GM10266 (cell line): Measurements from ENCODE around the gene SCGB1C1.

Experiments used
- DNase-seq: peaks from one replicate; pipeline ENCODE4 v3.0.0; 2012; ENCODE audit errors: extremely low spot score
- TF ChIP-seq, protein P1 (sequence below): IDR thresholded peaks from 2 replicates; pipeline ENCODE4 v1.5.1; 2012; ENCODE audit warnings: mild to moderate bottlenecking, low read depth; ENCODE audit not compliant: control insufficient read depth, insufficient read depth; ENCODE audit errors: missing control alignments

Gene SCGB1C1

DNA sequence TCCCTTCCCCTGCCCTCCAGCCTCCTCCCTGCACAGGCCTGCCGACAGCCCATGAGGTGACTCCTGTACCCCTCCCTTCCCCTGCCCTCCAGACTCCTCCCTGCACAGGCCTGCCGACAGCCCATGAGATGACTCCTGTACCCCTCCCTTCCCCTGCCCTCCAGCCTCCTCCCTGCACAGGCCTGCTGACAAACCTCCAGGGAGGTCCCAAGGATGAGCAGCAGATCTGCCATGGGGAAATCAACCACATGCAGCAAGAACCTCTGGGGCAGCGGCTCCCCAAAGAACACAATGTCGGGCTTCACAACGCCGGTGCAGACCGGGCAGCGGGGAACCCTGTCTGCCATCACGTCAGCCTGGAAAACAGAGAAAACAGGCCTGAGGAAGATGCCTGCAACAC, 31.0 kb downstream of the SCGB1C1 start:
- DNase-seq: no peak

DNA sequence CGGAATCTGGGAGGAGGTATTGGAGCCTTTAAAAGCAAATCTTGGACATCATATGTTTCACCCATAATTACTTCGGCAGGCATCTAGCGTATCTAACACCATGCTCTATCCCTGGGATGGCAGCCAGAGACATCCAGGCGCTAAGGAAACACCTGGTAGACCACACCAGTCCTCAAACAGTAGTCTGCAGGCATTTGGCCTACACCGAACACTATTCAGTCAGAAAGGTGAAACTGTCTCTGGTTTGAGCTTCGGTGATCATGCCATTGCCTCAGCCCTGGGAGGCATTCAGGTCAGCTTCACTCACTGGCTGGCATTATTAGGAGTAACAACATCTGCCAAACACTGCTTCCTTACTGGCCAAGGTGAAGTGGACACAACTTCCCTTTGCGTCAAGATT, 31.5 kb downstream of the SCGB1C1 start:
- no peak for DNase-seq
- TF ChIP-seq, protein P1, sequence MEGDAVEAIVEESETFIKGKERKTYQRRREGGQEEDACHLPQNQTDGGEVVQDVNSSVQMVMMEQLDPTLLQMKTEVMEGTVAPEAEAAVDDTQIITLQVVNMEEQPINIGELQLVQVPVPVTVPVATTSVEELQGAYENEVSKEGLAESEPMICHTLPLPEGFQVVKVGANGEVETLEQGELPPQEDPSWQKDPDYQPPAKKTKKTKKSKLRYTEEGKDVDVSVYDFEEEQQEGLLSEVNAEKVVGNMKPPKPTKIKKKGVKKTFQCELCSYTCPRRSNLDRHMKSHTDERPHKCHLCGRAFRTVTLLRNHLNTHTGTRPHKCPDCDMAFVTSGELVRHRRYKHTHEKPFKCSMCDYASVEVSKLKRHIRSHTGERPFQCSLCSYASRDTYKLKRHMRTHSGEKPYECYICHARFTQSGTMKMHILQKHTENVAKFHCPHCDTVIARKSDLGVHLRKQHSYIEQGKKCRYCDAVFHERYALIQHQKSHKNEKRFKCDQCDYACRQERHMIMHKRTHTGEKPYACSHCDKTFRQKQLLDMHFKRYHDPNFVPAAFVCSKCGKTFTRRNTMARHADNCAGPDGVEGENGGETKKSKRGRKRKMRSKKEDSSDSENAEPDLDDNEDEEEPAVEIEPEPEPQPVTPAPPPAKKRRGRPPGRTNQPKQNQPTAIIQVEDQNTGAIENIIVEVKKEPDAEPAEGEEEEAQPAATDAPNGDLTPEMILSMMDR: no peak

More for the DNA sequence above, 31.0 kb downstream of the SCGB1C1 start:
- TF ChIP-seq, protein P1: no peak

DNA sequence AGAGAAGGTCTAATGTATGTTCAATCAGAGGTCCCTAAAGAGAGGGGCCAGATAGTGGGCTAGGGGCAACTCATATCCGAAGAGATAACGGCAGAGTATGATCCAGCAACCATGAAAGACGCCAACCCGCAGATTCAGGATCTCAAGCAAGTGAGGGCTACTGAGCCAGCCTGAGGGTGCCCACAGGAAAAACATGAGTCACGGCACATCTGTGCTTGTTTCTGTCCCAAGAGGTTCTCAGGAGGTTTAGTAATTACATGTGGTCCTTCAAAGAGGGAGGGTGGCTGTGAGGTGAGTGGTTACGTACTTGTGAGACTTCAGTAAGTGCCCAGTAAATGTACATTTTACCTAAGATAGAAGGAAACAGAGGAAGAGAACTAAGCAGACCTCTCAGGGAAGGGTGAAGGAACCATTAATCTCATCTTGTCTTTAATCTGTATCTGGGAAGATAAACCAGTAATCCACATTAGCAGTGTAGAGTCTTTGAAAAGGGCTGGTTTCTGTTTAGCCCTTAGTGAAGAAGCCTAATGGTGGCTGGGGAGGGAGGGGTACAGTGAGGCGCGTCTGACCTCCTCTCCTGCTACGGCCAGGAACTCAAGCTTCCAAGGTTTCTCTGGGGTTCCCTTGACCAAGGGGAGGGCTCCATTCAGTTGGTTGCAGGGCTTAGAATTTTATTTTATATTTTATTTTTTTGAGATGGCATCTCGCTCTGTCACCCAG, 33.0 kb downstream of the SCGB1C1 start:
- DNase-seq: no peak
- TF ChIP-seq, protein P1: no peak

DNA sequence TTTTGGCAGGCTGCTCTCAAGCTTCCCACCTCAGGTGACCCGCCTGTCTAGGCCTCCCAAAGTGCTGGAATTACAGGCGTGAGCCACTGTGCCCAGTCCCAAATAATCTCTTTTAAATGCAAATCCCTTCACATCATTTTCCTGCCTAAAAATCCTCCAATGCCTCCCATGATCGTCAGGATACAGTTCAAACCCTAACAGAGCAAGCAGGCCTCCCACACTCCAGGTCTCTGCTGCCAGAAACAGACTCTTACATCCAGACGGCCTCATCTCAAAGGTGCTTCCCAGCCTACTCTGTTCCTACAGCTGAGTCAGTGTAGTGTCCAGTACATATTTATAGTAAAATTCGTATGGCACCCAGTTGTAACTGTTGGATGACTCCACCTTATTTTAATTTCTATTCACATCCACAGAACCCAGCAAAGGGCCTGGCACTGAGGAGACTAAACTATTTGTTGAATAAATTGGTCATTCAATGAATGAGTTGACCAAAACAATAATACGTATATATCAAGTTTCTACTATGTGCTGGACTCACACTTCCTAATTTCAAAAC, 35.0 kb downstream of the SCGB1C1 start:
- TF ChIP-seq, protein P1: no peak
- no peak for DNase-seq

DNA sequence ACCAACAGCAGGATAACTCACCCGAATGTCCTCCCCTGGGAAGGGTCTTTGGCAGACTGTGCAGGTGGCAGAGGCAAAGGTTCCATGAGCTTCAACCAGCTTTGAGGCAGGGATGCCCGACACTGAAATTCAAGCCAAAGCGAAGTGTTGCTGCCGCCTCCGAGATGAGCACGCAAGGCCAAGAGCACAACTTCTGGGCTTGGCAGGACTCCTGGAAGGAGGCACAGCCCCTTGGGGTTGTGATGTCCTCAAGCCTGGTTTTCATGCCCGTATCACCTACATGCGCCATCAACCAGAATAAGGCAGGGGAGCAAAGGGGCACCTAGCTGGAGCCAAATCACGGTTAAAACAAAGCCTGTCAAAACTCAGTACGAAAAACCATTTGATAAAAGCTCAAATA, 37.6 kb downstream of the SCGB1C1 start:
- no peak for DNase-seq
- TF ChIP-seq, protein P1: no peak

DNA sequence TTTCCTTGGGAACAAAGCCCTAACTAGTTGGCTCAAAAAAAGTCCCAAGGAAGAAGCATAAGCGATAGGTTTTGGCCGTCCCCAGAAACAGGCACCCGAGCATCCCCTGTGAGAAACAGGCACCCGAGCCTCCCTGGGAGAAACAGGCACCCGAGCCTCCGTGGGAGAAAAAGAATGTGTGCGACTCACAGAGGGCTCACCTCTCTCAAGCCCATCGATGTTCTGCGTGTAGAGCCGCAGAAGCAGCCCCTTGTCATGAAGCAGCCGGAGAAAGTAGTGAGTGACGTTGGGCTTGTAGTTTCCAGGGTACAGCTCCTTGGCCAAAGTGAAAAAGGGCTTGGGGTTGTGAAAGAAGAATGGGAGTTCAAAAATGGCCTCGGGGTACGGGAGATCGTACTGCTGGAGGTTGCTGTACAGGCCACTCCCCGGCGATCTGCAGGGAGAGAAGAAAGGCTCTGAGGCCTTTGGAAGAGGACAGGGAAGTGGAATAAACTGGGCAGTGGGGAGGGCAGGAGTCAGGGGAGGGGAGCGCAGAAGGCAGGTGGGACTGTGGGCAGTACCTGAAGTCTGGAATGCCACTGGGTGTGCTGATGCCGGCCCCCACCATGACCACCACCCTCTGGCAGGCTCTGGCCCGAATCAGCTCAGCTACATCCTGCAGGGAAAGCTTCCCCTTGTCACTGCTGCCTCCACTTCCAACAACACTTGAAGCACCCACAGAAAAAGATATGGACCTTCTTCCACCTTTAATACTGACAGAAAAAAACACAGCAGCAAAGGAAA, 40.1 kb downstream of the SCGB1C1 start:
- DNase-seq: no peak
- TF ChIP-seq, protein P1: no peak
